ENCODE results near the gene MMP15. TPM values are rescaled to one million over a fixed set of nuclear protein-coding genes. Genes with fewer than 3 reads are reported as not detected.
"Not testable (repeated sequence)": the region's sequence is repeated elsewhere in the genome, so short reads cannot be mapped to it uniquely, and the experiment has no call there.

The MMP15 gene
- total RNA-seq, 1 experiment from 2014 or later, result 55.5 TPM

DNA sequence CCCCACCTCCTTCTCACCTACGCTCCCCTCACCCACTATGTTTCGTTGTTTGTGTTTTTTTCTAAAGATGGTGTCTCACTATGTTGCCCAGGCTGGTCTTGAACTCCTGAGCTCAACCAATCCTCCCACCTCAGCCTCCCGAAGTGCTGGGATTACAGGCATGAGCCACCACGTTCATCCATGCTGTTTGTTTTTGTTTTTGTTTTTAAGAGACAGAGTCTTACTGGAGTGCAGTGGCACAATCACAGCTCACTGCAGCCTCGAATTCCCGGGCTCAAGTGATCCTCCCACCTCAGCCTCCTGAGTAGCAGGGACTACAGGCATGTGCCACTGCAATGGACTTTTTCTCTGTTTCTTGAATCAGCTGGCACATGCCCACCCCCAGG lies 70.0 kb downstream of the MMP15 start:
- H3K9me3 Mint-ChIP-seq; DNase-seq (ENCODE audit: low spot score); H3K27me3 Mint-ChIP-seq (ENCODE audit: low read depth); H3K4me3 Mint-ChIP-seq; POLR2A ChIA-PET; ATAC-seq; H3K36me3 Mint-ChIP-seq; H3K27ac Mint-ChIP-seq: not testable (repeated sequence)
- CTCF ChIA-PET, result interaction anchor here (1.1 to 6.4 kb wide), 7 partner anchors 9 to 85 kb away, joined by 3 to 92 read pairs (median 7); partner anchors contain the start of gene CFAP20
- H3K4me1 Mint-ChIP-seq, result peaks cover 15% of the 10 kb centered on the region

DNA sequence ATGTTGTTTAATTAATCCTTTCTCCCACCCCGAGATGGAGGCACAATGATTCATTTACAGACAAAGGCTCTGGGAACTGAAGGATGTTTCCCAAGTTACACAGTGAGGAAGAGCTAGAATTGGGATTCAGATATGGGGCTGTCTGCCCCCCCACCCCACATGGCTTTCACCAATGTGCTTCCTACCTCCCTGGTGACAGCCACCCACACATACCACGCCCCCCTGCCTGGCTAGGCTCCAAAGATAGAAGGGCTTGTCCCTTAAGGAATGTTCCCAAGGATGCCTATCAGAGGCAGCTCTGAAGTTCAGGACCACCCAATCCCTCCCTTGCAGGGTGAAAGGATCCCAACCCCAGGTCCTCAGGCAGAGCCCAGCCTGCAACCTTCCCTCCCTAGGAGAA lies 70.7 kb downstream of the MMP15 start:
- DNase-seq (ENCODE audit: low spot score) (no peak), ATAC-seq (no peak)
- peaks cover 7% of the 10 kb centered on the region for H3K27me3 Mint-ChIP-seq (ENCODE audit: low read depth)
- H3K27ac Mint-ChIP-seq, result no peak overlapping the region
- H3K4me1 Mint-ChIP-seq, result peaks cover 15% of the 10 kb centered on the region
- no peaks in the 10 kb centered on the region for H3K36me3 Mint-ChIP-seq
- no peaks in the 10 kb centered on the region for H3K9me3 Mint-ChIP-seq
- no peak overlapping the region for H3K4me3 Mint-ChIP-seq
- TF ChIP-seq SMAD3 (CRISPR knock-in tag; IDR thresholded peaks at IDR 0.05; ENCODE audit: borderline replicate concordance), result no peak
- no peak for TF ChIP-seq ZNF138 (CRISPR knock-in tag; conservative IDR thresholded peaks at IDR 0.05)
- no peak for TF ChIP-seq NR1H2 (CRISPR knock-in tag; IDR thresholded peaks at IDR 0.05)
- TF ChIP-seq, protein P1, sequence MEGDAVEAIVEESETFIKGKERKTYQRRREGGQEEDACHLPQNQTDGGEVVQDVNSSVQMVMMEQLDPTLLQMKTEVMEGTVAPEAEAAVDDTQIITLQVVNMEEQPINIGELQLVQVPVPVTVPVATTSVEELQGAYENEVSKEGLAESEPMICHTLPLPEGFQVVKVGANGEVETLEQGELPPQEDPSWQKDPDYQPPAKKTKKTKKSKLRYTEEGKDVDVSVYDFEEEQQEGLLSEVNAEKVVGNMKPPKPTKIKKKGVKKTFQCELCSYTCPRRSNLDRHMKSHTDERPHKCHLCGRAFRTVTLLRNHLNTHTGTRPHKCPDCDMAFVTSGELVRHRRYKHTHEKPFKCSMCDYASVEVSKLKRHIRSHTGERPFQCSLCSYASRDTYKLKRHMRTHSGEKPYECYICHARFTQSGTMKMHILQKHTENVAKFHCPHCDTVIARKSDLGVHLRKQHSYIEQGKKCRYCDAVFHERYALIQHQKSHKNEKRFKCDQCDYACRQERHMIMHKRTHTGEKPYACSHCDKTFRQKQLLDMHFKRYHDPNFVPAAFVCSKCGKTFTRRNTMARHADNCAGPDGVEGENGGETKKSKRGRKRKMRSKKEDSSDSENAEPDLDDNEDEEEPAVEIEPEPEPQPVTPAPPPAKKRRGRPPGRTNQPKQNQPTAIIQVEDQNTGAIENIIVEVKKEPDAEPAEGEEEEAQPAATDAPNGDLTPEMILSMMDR (IDR thresholded peaks at IDR 0.05), result no peak
- no peak for TF ChIP-seq GABPB1 (CRISPR knock-in tag; IDR thresholded peaks at IDR 0.05)
- no peak for TF ChIP-seq GRHL2 (CRISPR knock-in tag; IDR thresholded peaks at IDR 0.05; ENCODE audit: insufficient replicate concordance, severe bottlenecking)
- TF ChIP-seq ELF4 (CRISPR knock-in tag; IDR thresholded peaks at IDR 0.05; ENCODE audit: low read depth), result no peak
- TF ChIP-seq, protein P2, sequence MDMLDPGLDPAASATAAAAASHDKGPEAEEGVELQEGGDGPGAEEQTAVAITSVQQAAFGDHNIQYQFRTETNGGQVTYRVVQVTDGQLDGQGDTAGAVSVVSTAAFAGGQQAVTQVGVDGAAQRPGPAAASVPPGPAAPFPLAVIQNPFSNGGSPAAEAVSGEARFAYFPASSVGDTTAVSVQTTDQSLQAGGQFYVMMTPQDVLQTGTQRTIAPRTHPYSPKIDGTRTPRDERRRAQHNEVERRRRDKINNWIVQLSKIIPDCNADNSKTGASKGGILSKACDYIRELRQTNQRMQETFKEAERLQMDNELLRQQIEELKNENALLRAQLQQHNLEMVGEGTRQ (CRISPR knock-in tag; IDR thresholded peaks at IDR 0.05), result no peak
- TF ChIP-seq HMGA2 (CRISPR knock-in tag; IDR thresholded peaks at IDR 0.05), result no peak
- TF ChIP-seq, protein P3, sequence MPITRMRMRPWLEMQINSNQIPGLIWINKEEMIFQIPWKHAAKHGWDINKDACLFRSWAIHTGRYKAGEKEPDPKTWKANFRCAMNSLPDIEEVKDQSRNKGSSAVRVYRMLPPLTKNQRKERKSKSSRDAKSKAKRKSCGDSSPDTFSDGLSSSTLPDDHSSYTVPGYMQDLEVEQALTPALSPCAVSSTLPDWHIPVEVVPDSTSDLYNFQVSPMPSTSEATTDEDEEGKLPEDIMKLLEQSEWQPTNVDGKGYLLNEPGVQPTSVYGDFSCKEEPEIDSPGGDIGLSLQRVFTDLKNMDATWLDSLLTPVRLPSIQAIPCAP (CRISPR knock-in tag; IDR thresholded peaks at IDR 0.05), result no peak
- TF ChIP-seq ETV6 (CRISPR knock-in tag; IDR thresholded peaks at IDR 0.05), result no peak
- TF ChIP-seq ZNF121 (CRISPR knock-in tag; IDR thresholded peaks at IDR 0.05), result no peak
- TF ChIP-seq, protein P4, sequence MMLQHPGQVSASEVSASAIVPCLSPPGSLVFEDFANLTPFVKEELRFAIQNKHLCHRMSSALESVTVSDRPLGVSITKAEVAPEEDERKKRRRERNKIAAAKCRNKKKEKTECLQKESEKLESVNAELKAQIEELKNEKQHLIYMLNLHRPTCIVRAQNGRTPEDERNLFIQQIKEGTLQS (CRISPR knock-in tag; conservative IDR thresholded peaks at IDR 0.05), result no peak
- TF ChIP-seq, protein P5, sequence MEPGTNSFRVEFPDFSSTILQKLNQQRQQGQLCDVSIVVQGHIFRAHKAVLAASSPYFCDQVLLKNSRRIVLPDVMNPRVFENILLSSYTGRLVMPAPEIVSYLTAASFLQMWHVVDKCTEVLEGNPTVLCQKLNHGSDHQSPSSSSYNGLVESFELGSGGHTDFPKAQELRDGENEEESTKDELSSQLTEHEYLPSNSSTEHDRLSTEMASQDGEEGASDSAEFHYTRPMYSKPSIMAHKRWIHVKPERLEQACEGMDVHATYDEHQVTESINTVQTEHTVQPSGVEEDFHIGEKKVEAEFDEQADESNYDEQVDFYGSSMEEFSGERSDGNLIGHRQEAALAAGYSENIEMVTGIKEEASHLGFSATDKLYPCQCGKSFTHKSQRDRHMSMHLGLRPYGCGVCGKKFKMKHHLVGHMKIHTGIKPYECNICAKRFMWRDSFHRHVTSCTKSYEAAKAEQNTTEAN (CRISPR knock-in tag; IDR thresholded peaks at IDR 0.05), result no peak
- ChIA-PET CTCF (interaction anchor here (1.2 to 6.4 kb wide), 17 partner anchors 8 to 86 kb away, joined by 3 to 92 read pairs (median 10); partner anchors contain the start of gene CFAP20), POLR2A (no interaction called here)

Other genes with a start within 250 kb of the MMP15 start
- 9.2 to 11.6 TPM (median 10.0 TPM) in 3 replicates for gene KIFC3, start 223.3 kb upstream of the MMP15 start, total RNA-seq (2021)
- not detected in 3 replicates for gene CNGB1, start 54.6 kb upstream of the MMP15 start, total RNA-seq (2021)
- gene ZNF319, start 25.1 kb upstream of the MMP15 start, total RNA-seq (2021), result 4.6 to 5.5 TPM (median 5.3 TPM) in 3 replicates
- gene USB1, start 24.3 kb upstream of the MMP15 start, total RNA-seq (2021), result 67.1 to 75.2 TPM (median 69.6 TPM) in 3 replicates
- 41.9 to 46.9 TPM (median 42.4 TPM) in 3 replicates for gene CFAP20, start 103.6 kb downstream of the MMP15 start, total RNA-seq (2021)
- 113 to 118 TPM (median 114 TPM) in 3 replicates for gene CSNK2A2, start 172.4 kb downstream of the MMP15 start, total RNA-seq (2021)